ENCODE data around the gene PRKAB2. TPM values are rescaled to one million over a fixed set of nuclear protein-coding genes. Genes with fewer than 3 reads are reported as not detected.

Gene PRKAB2
- total RNA-seq (17.1 and 18.3 TPM in 2 replicates), polyA plus RNA-seq (8.4 and 11.3 TPM in 2 replicates), polyA minus RNA-seq (6.4 and 7.3 TPM in 2 replicates)
- total RNA-seq (2013): 16.2 TPM

- peaks cover 21 to 22% of the 10 kb centered on the region in 2 donors for H3K4me1 ChIP-seq (ENCODE audit: control insufficient read depth in 2 of 2, insufficient read depth in 2 of 2, low read length in 2 of 2)
These were observed at the start of gene PRKAB2 for GRCh38 chr1:147172168-147173016. Gene PRKAB2, minus strand, starts transcription at chr1:147172470. Its CDS starts 326 bp downstream, at chr1:147172144.

More at GRCh38 chr1:147172168-147173016, at the start of gene PRKAB2:
- Histone ChIP-seq H3K79me2 (ENCODE audit: control insufficient read depth, insufficient read depth, low read length) (peaks cover 43% of the 10 kb centered on the region), H4K20me1 (ENCODE audit: control insufficient read depth, insufficient read depth, low read length, poor library complexity, severe bottlenecking) (peaks cover 7% of the 10 kb centered on the region), H3K4me3 (ENCODE audit: control extremely low read depth in 1 of 5, extremely low read depth in 1 of 5, insufficient read depth in 1 of 5, low read depth in 2 of 5, low read length in 4 of 5) (peak within 1 kb of the TSS; percentile 86 to 93 (median 92)), H3K27me3 (replicated peaks in 1 of 4; ENCODE audit: control extremely low read depth in 1 of 4, control insufficient read depth in 3 of 4, insufficient read depth in 4 of 4, low read length in 3 of 4) (no peaks in the 10 kb centered on the region), H2AFZ (ENCODE audit: insufficient read depth, low read depth, low read length, poor library complexity, severe bottlenecking) (peak within 1 kb of the TSS; percentile 90), H3K27ac (ENCODE audit: low read length in 2 of 2) (peak within 1 kb of the TSS; percentile 75 to 86), H3K36me3 (replicated peaks in 1 of 2; ENCODE audit: control extremely low read depth in 1 of 2, control insufficient read depth in 1 of 2, extremely low read depth in 1 of 2, insufficient read depth in 2 of 2, low read length in 1 of 2) (peaks cover 0 to 3% of the 10 kb centered on the region in 2 experiments), H3K4me2 (replicated peaks; ENCODE audit: low read depth, low read length, poor library complexity, severe bottlenecking) (peak within 1 kb of the TSS; percentile 89), H3K9ac (ENCODE audit: low read length) (peak within 1 kb of the TSS; percentile 75), H3K9me3 (ENCODE audit: control extremely low read depth in 1 of 3, control insufficient read depth in 2 of 3, insufficient read depth in 1 of 3, low read length in 2 of 3) (peaks cover 0 to 2% (median 0%) of the 10 kb centered on the region in 3 donors)
- CTCF ChIA-PET: interaction anchor here (0.9 to 4.0 kb wide), 10 partner anchors 10 to 70 kb away, joined by 3 to 63 read pairs (median 4); partner anchors contain the start of genes CHD1L and FMO5
- ATAC-seq (ENCODE audit: low read depth) (peak; percentile 88), DNase-seq (peak; percentile 97)
- peak; percentile 88 for TF ChIP-seq CTCF (IDR thresholded peaks at IDR 0.05)
- no peak for TF ChIP-seq EZH2 (IDR thresholded peaks at IDR 0.05; ENCODE audit: borderline replicate concordance, insufficient read depth, low read depth, low read length, poor library complexity, severe bottlenecking)
- H3K4me1 Mint-ChIP-seq: peaks cover 35% of the 10 kb centered on the region
- H3K27me3 Mint-ChIP-seq: no peaks in the 10 kb centered on the region
- H3K9me3 Mint-ChIP-seq (ENCODE audit: insufficient read depth): no peaks in the 10 kb centered on the region
- peak within 1 kb of the TSS; percentile 95 for H3K4me3 Mint-ChIP-seq
- under 1% methylated on average over 72 of the region's 72 CpGs for WGBS (ENCODE audit: insufficient coverage)
- intact Hi-C loops (cut with micrococcal nuclease): loop anchor here (1.0 kb wide), 3 partner anchors 53 to 87 kb away; partner anchors contain the start of genes CHD1L and FMO5
- peak within 1 kb of the TSS; percentile 94 for H3K27ac Mint-ChIP-seq
- POLR2A ChIA-PET: interaction anchor here (0.7 to 1.3 kb wide), 5 partner anchors 35 to 88 kb away, joined by 3 to 10 read pairs (median 5); partner anchors contain the start of gene CHD1L
